Measurements from ENCODE around the gene PTER. TPM values are rescaled to one million over a fixed set of nuclear protein-coding genes. Genes with fewer than 3 reads are reported as not detected.

The PTER gene
- total and polyA plus RNA-seq, 9 of the 15 experiments (the other 6 are each of a cell fraction or from before 2014, with no cell fraction given), result 15.5 to 42.1 (median 28.6) TPM

- Histone ChIP-seq H3K9me3 (replicated peaks; ENCODE audit: control insufficient read depth, insufficient read depth, low read depth, low read length) (no peaks in the 10 kb centered on the region), H2AFZ (ENCODE audit: low read depth, low read length) (no peak overlapping the region), H3K9ac (ENCODE audit: insufficient read depth in 1 of 2, low read depth in 2 of 2, low read length in 2 of 2) (no peak overlapping the region), H3K79me2 (ENCODE audit: control insufficient read depth, insufficient read depth, low read length) (no peaks in the 10 kb centered on the region), H4K20me1 (replicated peaks; ENCODE audit: control insufficient read depth, insufficient read depth, low read length) (no peaks in the 10 kb centered on the region), H3K36me3 (ENCODE audit: control insufficient read depth, insufficient read depth, low read length) (no peaks in the 10 kb centered on the region), H3K27me3 (ENCODE audit: control insufficient read depth in 2 of 2, insufficient read depth in 2 of 2, low read length in 2 of 2) (peaks cover 6 to 12% of the 10 kb centered on the region in 2 experiments; a peak in 4 of 5 replicates), H3K27ac (ENCODE audit: extremely low read depth, low read depth, low read length) (no peak overlapping the region), H3K9me1 (ENCODE audit: control insufficient read depth, insufficient read depth, low read length) (no peaks in the 10 kb centered on the region), H3K4me1 (replicated peaks in 1 of 2; ENCODE audit: control insufficient read depth in 2 of 2, insufficient read depth in 2 of 2, low read length in 2 of 2) (no peaks in the 10 kb centered on the region; a peak in 1 of 5 replicates), H3K4me3 (no peak overlapping the region), H3K4me2 (ENCODE audit: insufficient read depth, low read length) (no peak overlapping the region)
- FAIRE-seq (peak; percentile 88), DNase-seq (ENCODE audit: extremely low read depth in 1 of 4, low spot score in 3 of 4) (peak; percentile 24 to 46 (median 32)), ATAC-seq (peak; percentile 79)
- 8% methylated on average over 7 of the region's 7 CpGs for WGBS (ENCODE audit: insufficient coverage, low coverage, missing lambda C conversion rate)
- no TSS peak for BruUV-seq (replicated peaks)
- in situ Hi-C loops (cut with MboI), result no loop called here
- ChIA-PET POLR2A (interaction anchor here (0.7 kb wide), 1 partner anchor 231 kb away, joined by 3 read pairs; no protein-coding TSS in a partner anchor), CTCF (ENCODE audit: low intra/inter-chr PET ratio) (no interaction called here)
- intact Hi-C loops (cut with micrococcal nuclease), result loop anchor here (5.0 to 10.0 kb wide), 2 partner anchors 110 to 232 kb away; partner anchors contain the start of gene PTER
- TF ChIP-seq CTCFL (IDR thresholded peaks at IDR 0.05; ENCODE audit: borderline replicate concordance, insufficient read depth, low read depth, low read length, poor library complexity, severe bottlenecking), result peak; percentile 37
- peak; percentile 47; the same call in 1 of the 2 replicates for TF ChIP-seq REST (IDR thresholded peaks at IDR 0.05; ENCODE audit: borderline replicate concordance)
- no peak for TF ChIP-seq REST (CRISPR knock-in tag; IDR thresholded peaks at IDR 0.05; ENCODE audit: low read depth)
- TF ChIP-seq TARDBP (IDR thresholded peaks at IDR 0.05), result no peak
- TF ChIP-seq ZNF3 (CRISPR knock-in tag; IDR thresholded peaks at IDR 0.05), result peak; percentile 81
- no peak for TF ChIP-seq SNRNP70 (optimal IDR thresholded peaks at IDR 0.05; ENCODE audit: low read depth, low read length)
- TF ChIP-seq IRF2 (CRISPR knock-in tag; IDR thresholded peaks at IDR 0.05), result no peak
- peak; percentile 44 to 73 for TF ChIP-seq RAD21 (CRISPR knock-in tag; conservative IDR thresholded peaks at IDR 0.05 in 1 of 2, IDR thresholded peaks at IDR 0.05 in 1 of 2)
- TF ChIP-seq SMC3 (conservative IDR thresholded peaks at IDR 0.05; ENCODE audit: insufficient read depth, low read depth, low read length), result peak; percentile 52; the same call in 1 of the 2 replicates
- TF ChIP-seq FOXJ2 (tag; IDR thresholded peaks at IDR 0.05), result 0 out of 2 replicates have a peak, but pooled peaks have one; percentile 41
- TF ChIP-seq RBM25 (IDR thresholded peaks at IDR 0.05; ENCODE audit: low read depth, low read length, severe bottlenecking), result peak; percentile 51
Measured at GRCh38 chr10:16545116-16545736, 108.4 kb downstream of the PTER start.

All from K562 (cell line).